ENCODE measurements around the gene ITGA7. TPM values are rescaled to one million over a fixed set of nuclear protein-coding genes. Genes with fewer than 3 reads are reported as not detected.
A peak's percentile ranks its signal among the peaks of the same experiment; 100 is the strongest.

Gene ITGA7
- total RNA-seq, 1 donor from 2014 or later: 156 TPM

- no peak for TF ChIP-seq CTCF (IDR thresholded peaks at IDR 0.05; ENCODE audit: partially characterized antibody, unreplicated experiment)
- Mint-ChIP-seq H3K9me3 (ENCODE audit: unreplicated experiment) (peaks cover 12% of the 10 kb centered on the region), H3K4me3 (ENCODE audit: unreplicated experiment) (peak overlapping the region; percentile 93), H3K4me1 (ENCODE audit: low read depth, unreplicated experiment) (peaks cover 26% of the 10 kb centered on the region), H3K27ac (ENCODE audit: unreplicated experiment) (no peak overlapping the region), H3K27me3 (ENCODE audit: unreplicated experiment) (peaks cover 12% of the 10 kb centered on the region), H3K36me3 (ENCODE audit: unreplicated experiment) (no peaks in the 10 kb centered on the region)
- DNase-seq: peak; percentile 10
Measured at GRCh38 chr12:55717011-55718007, 9.6 kb upstream of the ITGA7 start.

- TF ChIP-seq CTCF (IDR thresholded peaks at IDR 0.05; ENCODE audit: partially characterized antibody, unreplicated experiment): no peak
- peaks cover 12% of the 10 kb centered on the region for H3K27me3 Mint-ChIP-seq (ENCODE audit: unreplicated experiment)
- no peak for DNase-seq
- peak overlapping the region; percentile 93 for H3K4me3 Mint-ChIP-seq (ENCODE audit: unreplicated experiment)
- peaks cover 12% of the 10 kb centered on the region for H3K9me3 Mint-ChIP-seq (ENCODE audit: unreplicated experiment)
- peaks cover 28% of the 10 kb centered on the region for H3K4me1 Mint-ChIP-seq (ENCODE audit: low read depth, unreplicated experiment)
- H3K27ac Mint-ChIP-seq (ENCODE audit: unreplicated experiment): peak overlapping the region; percentile 17
- H3K36me3 Mint-ChIP-seq (ENCODE audit: unreplicated experiment): no peaks in the 10 kb centered on the region
Measured at GRCh38 chr12:55716582-55716957, 8.9 kb upstream of the ITGA7 start.

GRCh38 chr12:55715833-55716581 is 8.3 kb upstream of the ITGA7 start, which contains the start of gene BLOC1S1:
BLOC1S1 (plus strand) TSS chr12:55716046; CDS start chr12:55716052, 6 bp downstream.
- Mint-ChIP-seq H3K27me3 (ENCODE audit: unreplicated experiment) (peaks cover 12% of the 10 kb centered on the region), H3K4me1 (ENCODE audit: low read depth, unreplicated experiment) (peaks cover 28% of the 10 kb centered on the region), H3K4me3 (ENCODE audit: unreplicated experiment) (peak within 1 kb of the TSS; percentile 93), H3K27ac (ENCODE audit: unreplicated experiment) (peak within 1 kb of the TSS; percentile 88), H3K36me3 (ENCODE audit: unreplicated experiment) (no peaks in the 10 kb centered on the region), H3K9me3 (ENCODE audit: unreplicated experiment) (peaks cover 12% of the 10 kb centered on the region)
- TF ChIP-seq CTCF (IDR thresholded peaks at IDR 0.05; ENCODE audit: partially characterized antibody, unreplicated experiment): no peak
- peak; percentile 94 for DNase-seq

GRCh38 chr12:55715169-55715764 is 7.6 kb upstream of the ITGA7 start:
- DNase-seq: no peak

More at GRCh38 chr12:55715169-55715764, 7.6 kb upstream of the ITGA7 start:
- Mint-ChIP-seq H3K4me3 (ENCODE audit: unreplicated experiment) (peak overlapping the region; percentile 93), H3K36me3 (ENCODE audit: unreplicated experiment) (no peaks in the 10 kb centered on the region), H3K27me3 (ENCODE audit: unreplicated experiment) (peaks cover 12% of the 10 kb centered on the region), H3K4me1 (ENCODE audit: low read depth, unreplicated experiment) (peaks cover 26% of the 10 kb centered on the region), H3K27ac (ENCODE audit: unreplicated experiment) (peak overlapping the region; percentile 88), H3K9me3 (ENCODE audit: unreplicated experiment) (peaks cover 12% of the 10 kb centered on the region)
- no peak for TF ChIP-seq CTCF (IDR thresholded peaks at IDR 0.05; ENCODE audit: partially characterized antibody, unreplicated experiment)

All from glutamatergic neuron (in vitro differentiated cells).